SK-MEL-5 (cell line): ENCODE data around the gene TOLLIP. TPM values are rescaled to one million over a fixed set of nuclear protein-coding genes. Genes with fewer than 3 reads are reported as not detected.
"Not testable (repeated sequence)": the region's sequence is repeated elsewhere in the genome, so short reads cannot be mapped to it uniquely, and the experiment has no call there.

Experiments used
- DNase-seq: peaks from one replicate; pipeline ENCODE4 v3.0.0-alpha.2; 2016; ENCODE audit warnings: low read depth, low spot score
- in situ Hi-C: cut with HindIII; loops from 2 replicates; pipeline ENCODE4 v1.10.0; 2016; ENCODE audit warnings: low sequenced_read_pairs, high pct_unique_total_duplicates, low pct_unique_long_range_greater_than_20kb
- total RNA-seq: library from RNA; depleted of rRNA; stranded (reverse); fragments of >200 nt; shearing (Covaris generic); gene quantifications from 2 replicates; pipeline ENCODE4 v1.2.3, GENCODE V29; 2014

The TOLLIP gene
- total RNA-seq, 1 experiment from 2014 or later, result 33.5 TPM

DNA sequence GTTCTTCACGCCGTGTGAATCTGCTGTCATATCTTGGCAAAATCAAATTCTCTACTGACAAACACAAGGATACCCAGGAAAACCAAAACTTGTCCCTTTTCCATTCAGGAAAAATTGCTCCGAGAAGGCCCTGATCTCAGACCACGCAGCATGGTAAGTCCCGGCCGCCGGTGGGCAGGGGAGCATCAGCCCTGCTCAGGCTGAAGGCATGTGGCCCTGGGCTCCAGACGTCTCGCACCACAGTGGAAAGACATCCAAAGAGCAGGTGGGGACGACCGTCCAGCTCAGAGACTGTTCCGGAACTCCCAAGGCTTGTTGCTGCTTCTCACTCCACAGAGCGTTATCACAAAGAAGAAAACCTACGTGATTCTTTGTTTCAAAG lies 29.8 kb downstream of the TOLLIP start:
- in situ Hi-C loops, result no loop called here
- no peak for DNase-seq

DNA sequence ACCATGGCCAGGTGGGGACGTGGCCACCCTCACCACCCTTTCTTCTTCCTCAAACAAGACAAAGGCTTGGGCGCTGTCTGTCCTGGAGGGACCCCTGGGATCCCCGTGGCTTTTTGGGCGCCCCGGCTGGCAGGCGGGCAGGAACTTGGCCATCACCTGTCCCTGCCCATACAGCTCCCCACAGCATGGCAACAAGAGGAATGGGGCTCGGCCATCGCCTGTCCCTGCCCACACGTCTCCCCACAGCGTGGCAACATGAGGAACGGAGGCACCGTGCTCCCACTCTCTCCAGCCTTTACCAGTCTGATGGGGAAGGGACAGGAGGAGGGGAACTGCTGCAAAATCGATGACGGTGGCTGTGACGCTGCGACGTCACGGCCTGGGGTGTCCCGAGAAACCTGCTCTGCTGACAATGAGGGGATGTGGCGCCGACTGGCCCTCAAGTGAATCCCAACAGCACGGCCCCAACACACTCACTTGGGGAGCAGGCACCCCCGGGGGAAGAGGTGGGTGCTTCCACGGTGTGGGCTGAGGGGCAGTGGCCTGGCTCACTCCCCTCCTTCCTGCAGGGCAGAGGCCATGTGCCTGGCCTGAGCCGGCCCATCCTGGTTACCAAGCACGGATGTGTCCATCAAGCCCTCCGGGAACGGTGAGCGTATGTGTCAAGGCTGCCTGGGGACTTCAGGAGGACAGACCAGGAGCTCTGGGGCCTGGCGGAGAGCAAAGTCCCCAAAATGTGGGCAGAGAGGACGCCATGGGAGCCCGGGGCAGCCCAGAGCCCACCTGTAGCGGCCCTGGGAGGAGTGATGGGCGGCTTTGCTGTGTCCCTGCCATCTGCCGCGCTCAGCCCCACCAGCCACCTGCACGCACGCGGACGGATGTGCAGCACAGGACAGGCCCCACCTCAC lies 30.4 kb downstream of the TOLLIP start:
- DNase-seq, result no peak
- in situ Hi-C loops, result no loop called here

DNA sequence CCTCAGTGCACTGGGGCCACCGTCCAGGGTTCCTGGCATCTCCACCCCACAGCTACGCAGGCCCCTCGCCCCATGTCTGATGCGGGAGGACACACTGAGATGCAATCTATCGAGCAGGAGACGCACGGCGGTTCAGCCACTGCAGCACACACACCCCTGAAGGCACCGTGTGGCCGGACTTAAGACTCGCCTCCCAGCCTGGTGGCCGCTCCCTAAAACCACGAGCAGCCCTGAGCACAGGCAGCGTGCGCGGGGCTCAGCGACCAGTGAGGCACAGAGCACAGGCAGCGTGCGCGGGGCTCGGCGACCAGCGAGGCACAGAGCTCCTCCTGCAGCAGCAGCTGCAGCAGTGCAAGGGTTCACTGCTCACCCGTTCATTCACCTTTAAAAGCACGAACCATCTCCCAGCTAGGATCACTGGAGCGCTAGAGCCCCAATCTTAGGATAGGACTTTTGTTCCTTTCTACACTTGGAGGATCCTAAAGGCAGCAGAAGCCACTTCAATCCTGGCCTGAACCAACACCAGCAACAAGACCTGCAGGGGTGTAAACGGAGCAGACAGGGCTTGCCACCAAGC lies 31.4 kb downstream of the TOLLIP start:
- no peak for DNase-seq
- in situ Hi-C loops, result no loop called here

DNA sequence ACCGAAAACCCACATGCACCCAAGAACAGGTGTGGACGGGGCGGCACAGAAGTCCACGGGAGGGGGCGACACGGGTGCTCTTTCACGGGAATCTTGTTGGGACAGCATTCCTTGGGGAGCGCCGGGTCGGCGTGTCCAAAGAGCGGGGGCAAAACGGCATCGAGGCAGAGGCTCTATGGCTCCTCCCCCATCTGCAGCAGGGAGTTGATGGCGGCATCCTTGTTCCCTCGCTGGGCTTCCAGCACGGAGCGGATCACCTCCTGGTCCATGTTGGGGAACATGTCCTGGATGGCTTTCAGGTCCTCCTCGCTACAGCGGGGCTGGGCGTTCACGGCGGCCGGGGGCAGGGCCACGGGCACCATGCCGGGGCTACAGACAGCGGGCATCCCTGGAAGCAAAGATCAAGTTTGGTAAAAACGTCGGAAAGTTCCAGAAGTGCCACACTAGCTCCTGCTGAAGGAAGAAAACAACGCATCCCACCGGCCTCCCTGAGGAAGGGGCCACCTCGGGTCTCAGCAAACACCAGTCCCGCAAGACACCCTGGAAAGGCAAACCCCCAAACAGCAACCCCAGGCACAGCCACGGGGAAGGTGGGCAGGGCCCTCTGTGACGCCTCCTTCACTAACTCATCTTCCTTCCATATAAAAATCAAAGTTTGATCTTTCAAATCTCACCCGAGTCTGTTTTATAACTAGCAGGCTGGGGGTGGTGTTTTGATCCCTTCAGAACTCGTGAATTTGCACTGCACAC lies 32.4 kb downstream of the TOLLIP start:
- in situ Hi-C loops, result no loop called here

DNA sequence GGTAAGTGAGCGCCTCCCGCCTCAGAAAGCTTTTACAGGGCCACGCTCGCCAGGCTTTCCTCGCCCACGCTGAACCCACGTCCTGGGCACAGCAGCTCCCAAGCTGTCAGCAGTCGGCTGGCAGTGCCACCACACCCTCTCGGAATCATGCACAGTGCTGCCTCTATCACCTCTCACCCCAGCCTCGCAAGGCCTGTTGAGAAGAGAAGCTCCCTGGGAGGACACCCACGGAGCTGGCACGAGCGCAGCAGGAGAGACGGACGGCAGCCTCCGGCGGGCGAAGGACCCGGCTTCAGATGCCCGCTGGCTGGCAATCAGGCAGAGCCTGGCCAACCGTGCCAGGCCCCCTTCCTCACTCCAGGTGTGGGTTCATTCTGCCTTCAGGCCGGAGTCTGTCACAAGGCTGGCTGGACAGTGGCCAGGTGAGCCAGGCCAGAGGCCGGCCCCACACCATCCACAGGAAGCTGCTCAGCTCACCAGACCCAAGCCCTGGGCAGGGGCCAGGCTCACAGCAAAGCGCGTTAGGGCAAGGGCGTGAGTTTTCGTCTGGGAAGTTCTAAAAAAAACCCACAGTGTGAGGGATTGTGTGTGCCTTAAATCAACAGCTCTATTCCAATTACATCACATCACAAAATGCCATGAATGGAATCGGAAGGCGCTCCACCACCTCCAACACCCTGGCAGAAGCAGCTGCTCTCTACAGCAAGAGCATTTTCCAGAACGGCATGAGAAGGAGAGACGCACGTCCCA lies 33.2 kb downstream of the TOLLIP start:
- DNase-seq, result no peak
- in situ Hi-C loops, result no loop called here

More for the DNA sequence above, 32.4 kb downstream of the TOLLIP start:
- DNase-seq, result no peak

DNA sequence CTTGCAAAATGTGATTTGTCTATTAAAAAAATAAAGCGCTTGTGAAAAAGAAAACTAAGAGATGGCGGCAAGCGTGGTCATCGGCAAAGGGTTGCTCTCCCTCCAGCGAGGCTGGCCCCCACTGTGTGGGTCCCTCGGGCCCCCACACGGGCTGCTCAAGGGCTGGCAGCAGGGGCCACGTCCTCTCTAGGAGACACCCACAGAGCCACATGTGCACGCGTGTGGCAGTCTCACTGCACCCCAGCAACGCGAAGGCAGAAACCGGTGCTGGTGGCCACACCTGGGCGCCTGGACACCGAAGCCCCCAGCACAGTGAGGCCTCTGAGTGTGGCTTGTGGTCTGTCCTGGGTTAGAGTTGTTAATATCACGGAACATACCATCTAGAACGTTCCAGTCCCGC lies 34.4 kb downstream of the TOLLIP start:
- no peak for DNase-seq
- in situ Hi-C loops, result no loop called here

DNA sequence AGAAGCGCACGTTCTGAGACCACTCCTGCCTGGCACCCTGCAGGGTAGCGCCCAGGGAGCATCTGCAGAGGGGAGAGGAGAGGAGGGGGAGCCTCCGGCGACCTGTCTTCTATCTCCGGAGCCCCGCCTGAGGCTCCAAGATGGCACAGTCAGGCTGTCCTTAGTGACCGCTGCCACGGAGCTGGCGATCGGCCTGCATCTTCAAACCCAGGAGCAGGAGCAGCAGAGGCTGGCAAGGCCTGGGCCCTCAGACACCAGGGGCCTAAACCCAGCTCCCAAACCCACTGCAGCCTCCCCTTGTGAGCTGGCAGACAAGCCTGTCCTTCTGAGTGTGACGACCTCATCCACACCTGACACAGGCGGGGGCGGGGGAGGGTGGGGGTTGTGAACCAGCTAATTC lies 34.9 kb downstream of the TOLLIP start:
- no peak for DNase-seq
- in situ Hi-C loops, result no loop called here

DNA sequence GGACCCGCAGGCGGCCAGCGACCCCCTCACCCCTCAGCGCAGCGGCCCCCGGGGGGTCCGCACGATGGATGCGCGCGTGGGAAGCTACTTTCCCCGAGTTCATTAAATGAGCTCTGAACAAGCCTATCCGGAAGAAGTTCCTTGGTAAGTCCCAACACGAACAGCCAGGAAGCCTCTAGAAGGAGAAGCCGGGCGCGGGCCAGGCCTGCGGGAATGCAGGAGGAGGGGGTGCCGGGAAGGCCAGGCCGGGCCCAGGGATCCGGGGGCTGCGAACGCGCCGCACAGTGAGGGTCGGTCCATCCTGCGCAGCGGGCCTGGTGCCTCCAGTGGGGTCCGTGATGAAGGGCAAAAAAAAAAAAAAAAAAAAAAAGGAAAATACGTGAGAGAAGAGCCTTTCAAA lies 36.9 kb downstream of the TOLLIP start:
- DNase-seq, result no peak
- in situ Hi-C loops, result no loop called here

DNA sequence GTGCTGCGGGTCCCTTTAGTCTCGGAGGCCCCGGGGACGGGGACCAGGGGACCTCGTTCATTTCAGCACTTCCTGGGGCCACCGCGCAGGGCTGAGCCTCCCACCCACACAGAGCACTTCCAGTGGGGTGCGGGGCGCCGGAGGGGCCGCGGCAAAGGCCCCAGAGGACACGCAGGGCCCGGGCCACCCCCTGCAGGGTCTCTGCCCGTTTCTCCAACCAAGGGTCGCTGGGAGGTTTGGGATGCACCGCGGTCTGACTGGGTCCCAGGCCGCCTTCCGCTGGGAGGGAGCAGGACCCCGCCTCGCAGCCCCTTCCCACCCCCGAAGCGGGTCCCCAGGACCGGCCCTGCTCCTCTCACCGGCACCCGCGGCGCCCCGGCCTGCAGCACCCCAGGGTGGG lies 37.5 kb downstream of the TOLLIP start:
- in situ Hi-C loops, result no loop called here
- no peak for DNase-seq

DNA sequence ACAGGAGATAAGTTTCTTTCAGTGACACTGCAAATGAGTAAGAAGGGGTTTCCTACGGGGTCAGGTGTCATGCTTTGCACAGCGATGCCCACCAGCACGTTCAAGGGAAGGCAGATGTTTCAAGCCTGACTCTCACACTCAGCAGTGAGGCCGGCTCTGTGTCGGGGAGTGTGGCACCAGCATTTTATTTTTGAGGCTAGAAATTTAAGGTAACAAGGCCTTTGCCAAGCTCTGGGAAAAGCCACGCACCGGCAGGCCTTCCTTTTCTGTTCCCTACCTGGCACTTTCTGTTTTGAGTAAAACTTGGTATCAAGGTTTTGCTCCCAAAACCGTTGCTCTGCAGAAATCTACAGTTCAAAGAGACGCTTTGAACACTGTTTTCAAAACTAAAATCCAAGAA lies 38.0 kb downstream of the TOLLIP start:
- in situ Hi-C loops, result no loop called here
- DNase-seq, result no peak

DNA sequence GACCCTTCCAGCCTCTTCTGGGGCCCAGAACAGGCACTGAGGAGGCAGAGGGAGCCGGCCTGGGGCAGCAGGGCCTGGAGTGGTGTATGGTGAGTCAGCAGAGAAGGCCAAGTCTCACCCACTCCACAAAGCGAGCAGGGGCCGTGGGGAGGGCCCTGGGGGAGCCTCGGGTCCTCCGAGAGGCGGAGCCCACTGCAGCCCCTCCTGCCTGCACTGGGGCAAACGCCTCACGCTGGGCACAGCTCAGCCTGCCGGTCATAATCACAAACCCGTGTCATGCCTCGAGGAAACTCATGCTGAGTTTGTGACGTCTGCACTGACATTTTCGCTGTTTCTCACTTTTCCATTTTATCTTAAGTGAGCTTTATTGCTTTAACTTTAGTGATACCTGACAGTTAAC lies 38.4 kb downstream of the TOLLIP start:
- peak; percentile 92 for DNase-seq
- in situ Hi-C loops, result no loop called here

DNA sequence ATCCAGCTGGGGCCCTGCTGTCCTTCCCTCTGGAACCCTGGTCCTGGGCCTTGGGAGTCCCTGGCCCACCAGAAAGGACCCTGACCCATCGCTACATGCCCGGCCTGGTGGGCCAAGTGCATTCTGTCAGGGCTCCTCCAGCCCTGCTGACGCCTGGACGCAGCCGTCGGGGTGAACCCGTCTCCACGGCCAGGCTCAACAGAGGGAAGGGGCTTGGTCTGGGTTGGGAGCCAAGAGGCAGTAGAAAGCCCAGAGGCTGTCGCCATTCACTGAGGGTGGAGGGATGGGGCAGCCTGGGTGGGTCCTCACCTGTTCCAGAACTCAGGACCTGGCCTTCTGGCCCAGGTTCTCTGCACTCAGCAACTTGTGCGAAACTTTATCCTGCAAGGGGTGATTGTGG lies 39.0 kb downstream of the TOLLIP start:
- in situ Hi-C loops, result no loop called here
- DNase-seq, result no peak

DNA sequence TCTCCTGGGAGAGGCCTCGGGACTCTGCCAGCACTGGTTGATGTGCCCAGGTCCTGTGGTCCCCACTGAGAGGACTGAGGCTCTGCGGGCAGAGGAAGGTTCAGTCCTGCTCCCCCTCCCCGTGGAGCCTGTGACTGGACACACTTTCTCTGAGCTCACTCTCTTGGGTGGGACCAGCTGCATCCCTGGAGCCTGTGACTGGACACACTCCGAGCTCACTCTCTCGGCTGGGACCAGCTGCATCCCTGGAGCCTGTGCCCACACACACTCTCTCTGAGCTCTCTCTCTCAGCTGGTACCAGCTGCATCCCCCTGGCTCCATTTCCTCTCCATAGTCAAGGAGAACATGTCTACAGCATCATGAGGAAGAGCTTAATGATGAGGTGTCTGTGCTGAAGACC lies 39.5 kb downstream of the TOLLIP start:
- in situ Hi-C loops, result no loop called here
- DNase-seq, result no peak

DNA sequence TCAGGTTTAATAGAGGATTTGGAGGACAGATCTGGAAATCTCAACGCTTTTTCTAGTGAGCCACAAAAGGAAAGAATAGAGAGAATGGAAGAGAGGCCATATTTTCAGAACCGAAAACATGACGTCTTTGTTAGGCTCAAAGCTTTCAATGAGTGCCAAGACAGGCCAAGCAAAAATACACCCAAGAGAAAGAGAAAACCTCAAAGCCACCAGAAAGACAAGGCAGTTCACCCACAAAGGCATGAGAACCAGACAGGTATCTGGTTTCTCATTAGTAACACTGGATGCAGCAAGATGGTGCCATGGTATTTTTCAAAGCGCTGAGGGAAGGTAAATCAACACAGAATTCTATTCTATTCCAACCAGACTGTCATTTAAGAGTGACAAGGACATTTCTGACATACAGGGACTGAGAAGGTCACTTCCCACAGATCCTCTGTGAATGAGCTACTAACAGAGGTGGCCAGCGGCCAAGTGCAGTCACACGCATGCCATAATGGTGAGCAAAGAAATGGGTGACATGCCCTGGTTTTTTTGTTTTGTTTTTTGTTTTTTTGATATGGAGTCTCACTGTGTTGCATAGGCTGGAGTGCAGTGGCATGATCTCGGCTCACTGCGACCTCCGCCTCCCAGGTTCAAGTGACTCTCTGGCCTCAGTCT lies 41.9 kb downstream of the TOLLIP start:
- DNase-seq, result no peak
- in situ Hi-C loops, result no loop called here

DNA sequence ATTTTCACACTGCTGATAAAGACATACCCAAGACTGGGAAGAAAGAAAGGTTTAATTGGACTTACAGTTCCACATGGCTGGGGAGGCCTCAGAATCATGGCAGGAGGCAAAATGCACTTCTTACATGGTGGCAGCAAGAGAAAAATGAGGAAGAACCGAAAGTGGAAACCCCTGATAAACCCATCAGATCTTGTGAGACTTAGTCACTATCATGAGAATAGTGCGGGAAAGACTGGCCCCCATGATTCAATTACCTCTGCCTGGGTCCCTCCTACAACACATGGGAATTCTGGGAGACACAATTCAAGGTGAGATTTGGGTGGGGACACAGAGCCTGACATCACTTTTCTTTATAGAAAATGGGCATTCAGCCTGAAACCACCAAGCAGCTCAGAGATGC lies 42.5 kb downstream of the TOLLIP start:
- in situ Hi-C loops, DNase-seq: not testable (repeated sequence)

DNA sequence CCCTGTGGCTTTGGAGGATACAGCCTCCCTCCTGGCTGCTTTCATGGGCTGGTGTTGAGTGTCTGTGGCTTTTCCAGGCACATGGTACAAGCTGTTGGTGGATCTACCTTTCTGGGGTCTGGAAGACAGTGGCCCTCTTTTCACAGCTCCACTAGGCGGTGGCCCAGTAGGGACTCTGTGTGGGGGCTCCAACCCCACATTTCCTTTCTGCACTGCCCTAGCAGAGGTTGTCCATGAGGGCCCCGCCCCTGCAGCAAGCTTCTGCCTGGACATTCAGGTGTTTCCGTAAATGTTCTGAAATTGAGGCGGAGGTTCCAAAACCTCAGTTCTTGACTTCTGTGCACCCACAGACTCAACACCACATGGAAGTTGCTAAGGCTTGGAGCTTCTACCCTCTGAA lies 44.0 kb downstream of the TOLLIP start:
- DNase-seq, in situ Hi-C loops: not testable (repeated sequence)

DNA sequence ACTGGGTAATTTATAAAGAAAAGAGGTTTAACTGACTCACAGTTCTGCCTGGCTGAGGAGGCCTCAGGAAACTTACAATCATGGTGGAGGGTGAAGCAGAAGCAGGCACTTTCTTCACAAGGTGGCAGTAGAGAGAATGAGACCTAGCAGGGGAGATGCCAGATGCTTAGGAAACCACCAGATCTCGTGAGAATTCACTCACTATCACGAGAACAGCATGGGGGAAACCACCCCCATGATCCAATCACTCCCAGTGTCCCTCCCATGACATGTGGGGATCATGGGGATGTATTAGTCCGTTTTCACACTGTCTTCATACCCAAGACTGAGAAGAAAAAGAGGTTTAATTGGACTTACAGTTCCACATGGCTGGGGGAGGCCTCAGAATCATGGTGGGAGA lies 45.0 kb downstream of the TOLLIP start:
- in situ Hi-C loops, result not testable (repeated sequence)
- DNase-seq, result peak; percentile 88
